ENCODE results near the gene ARHGAP6.

GRCh38 chrX:11465648-11466411, 199.9 kb downstream of the ARHGAP6 start:
- TF ChIP-seq POLR2A (IDR thresholded peaks at IDR 0.05; ENCODE audit: borderline replicate concordance, extremely low read depth, insufficient read depth, insufficient read length): no peak
- TF ChIP-seq CTCF (IDR thresholded peaks at IDR 0.05 in 2 of 3, conservative IDR thresholded peaks at IDR 0.05 in 1 of 3; ENCODE audit: borderline replicate concordance in 1 of 3, insufficient read depth in 1 of 3, low read depth in 2 of 3, low read length in 2 of 3): no peak

All from HCT116 (cell line).